Activated T-cell treated with anti-CD3 and anti-CD28 coated beads, Interleukin-2, amount 50 U/mL, for 1 hour (primary cell): Measurements from ENCODE around the gene EML6.

ENCODE experiments used
- DNase-seq: peaks from one replicate; pipeline ENCODE4 v3.0.0-alpha.2; 2020

EML6 gene

DNA sequence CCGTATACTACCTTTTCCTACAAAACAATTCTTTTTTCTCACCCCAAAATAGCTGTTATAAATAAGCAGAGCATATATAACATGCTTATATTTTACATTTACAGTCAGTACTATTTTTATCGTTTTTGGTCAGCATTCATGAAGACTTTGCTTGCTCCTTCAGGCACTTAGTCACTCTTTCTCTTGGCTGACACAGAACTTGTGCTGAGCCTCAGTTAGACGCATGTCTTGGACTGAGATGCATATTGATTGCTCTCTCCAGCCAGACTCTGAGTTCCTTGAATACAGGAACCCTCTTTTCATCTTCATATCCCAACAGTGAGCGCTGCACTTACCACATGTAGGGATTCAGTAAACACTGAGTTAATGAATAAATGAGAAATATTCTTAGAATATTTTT is 168.4 kb downstream of the EML6 start:
- no peak for DNase-seq

GRCh38 chr2:54894467-54894866 is 171.0 kb downstream of the EML6 start:
- no peak for DNase-seq

- no peak for DNase-seq
These were observed 172.3 kb downstream of the EML6 start for GRCh38 chr2:54895730-54896129.

- DNase-seq = no peak
These were observed 174.2 kb downstream of the EML6 start for GRCh38 chr2:54897420-54898310.

DNA sequence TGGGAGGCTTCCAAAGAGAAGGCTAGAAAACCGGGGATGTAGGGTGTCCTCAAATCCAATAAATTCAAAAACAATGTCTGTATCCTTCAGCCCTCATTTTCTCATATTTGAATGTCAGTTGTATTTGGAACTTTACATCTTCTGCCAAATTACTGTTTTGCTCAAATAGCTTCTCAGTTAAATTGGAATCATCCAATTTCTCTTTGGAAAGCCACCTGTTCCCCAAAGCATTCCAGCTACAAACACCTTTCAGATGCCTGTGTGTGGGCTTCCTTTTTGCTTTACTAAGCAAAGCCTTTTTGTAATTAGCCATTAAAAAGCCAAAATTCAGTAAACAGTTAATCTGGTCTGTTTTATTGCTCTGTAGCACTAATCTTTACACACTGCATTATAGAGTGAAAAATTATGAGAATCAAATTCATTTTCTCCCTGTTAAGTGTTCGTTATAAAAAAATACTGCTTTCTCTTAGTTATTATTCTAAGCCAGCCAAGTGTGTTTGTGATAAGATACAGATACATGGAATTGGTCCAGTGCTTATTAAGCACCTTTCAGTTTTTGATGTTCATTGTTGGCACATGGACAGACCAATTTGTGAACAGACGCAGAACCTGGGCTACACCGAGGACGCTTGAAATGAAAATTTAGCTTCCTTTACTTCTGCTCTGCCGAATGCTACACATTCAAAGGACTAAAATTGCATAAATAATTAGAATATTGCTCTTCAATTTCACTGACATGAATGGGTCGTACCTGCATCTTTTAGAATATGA is 175.2 kb downstream of the EML6 start:
- no peak for DNase-seq

GRCh38 chr2:54899576-54900200 is 176.2 kb downstream of the EML6 start:
- no peak for DNase-seq

GRCh38 chr2:54901224-54901986 is 177.9 kb downstream of the EML6 start:
- no peak for DNase-seq

DNA sequence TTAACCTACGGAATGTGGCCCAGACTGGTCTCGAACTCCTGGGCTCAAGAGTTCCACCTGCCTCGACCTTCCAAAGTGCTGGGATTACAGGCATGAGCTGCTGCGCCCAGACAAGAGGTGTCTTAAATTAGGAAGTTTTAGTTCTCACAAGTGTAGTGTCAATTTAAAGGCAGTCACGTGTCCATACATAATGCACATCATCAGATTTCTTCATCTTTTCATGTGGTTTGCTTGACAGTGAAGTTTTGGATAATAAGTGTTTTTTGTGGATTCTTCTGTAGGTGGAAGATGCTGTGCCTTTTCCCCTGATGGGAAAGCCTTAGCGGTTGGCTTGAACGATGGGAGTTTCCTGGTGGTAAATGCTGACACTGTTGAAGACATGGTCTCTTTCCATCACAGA is 179.3 kb downstream of the EML6 start:
- no peak for DNase-seq

DNA sequence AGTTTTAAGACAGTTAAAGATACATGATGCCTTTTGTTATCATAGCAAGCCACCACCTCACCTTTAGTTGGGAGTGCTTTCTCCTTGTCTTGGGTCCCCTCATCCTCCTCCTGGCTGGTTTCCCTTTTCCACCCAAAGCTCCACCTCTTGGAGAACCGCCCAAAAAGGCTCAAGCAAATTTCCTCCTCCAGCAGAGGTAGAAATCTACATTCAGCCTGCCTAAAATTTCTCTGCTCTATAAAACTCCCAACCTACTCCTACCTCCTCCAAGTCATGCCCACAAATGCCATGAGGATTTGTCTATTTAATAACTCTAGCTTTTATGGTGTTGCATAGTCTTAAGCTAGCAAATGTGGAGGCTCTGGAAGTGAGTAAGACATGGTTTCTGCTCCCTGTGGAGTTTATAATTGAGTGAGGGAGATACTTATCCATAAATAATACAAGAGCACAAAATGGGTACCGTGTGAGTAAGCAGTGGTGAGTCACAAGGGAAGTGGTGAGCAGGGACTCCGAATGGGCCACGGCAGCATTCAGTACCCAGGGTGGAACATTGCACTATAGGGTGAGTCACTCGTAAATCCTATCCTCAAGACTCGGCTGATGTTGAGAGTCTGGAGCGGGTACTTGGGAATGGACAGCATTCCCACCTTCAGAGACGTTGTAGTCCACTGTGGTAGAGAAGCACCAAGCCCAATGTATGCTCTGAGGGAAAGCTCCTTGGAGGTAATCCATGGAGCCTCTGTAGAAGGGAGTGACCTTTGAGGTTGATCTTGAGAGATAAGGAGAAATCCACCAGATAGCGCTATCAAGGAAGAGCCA is 180.5 kb downstream of the EML6 start:
- DNase-seq = peak; percentile 27

DNA sequence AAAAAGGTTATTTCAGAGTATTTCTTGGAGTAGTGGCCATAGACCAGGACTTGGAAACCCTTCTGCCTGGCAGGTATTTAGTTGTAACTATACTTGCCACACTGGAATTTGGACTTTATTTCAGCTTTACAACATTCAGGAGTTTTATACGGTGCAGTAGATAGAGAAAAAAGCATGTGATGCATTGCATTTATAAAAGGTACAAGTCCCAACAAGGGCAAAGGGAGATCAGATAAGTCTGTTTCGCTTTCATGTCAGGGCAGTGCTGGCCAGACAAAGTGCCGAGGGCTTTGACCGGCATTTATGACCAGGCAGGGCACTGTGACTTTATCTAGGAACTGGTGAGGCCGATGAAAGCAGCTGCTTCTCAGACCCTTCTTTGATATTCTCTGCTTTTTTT is 181.4 kb downstream of the EML6 start:
- DNase-seq = no peak

GRCh38 chr2:54906716-54907115 is 183.3 kb downstream of the EML6 start:
- DNase-seq = no peak

DNA sequence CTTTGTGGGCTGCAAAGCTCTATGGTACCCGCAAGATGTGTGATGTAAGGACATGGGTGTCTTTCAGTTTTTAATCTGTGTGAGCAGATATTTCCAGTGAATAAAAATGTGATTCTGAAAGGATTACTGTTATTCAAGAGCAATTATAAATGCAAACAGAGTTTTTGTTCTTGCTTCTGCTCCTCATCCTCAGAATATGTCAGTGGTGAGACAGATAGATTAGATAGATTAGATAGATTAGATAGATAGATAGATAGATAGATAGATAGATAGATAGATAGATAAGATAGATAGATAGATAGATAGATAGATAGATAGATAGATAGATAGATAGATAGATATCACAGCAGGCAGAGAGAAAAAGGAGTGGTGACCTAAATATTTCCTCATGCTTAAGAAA is 184.2 kb downstream of the EML6 start:
- DNase-seq = no peak

GRCh38 chr2:54908591-54908990 is 185.1 kb downstream of the EML6 start:
- no peak for DNase-seq

- DNase-seq = no peak
These were observed 185.5 kb downstream of the EML6 start for GRCh38 chr2:54909001-54909400.

DNA sequence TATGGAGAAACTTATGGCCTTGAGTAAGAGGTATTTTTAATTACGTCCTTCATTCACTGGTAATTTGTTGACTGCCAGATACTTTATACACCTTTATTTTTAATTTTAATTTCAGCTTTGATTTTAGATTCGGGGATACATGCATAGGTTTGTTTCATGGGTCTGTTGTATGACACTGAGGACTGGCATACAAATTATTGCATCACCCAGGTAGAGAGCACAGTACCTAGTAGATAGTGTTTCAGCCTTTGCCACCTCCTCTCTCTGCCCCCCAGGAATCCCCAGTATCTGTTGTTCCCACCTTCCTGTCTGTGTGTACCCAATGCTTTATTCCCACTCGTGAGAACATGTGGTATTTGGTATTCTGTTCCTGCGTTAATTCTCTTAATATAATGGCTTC is 188.8 kb downstream of the EML6 start:
- DNase-seq = no peak

DNA sequence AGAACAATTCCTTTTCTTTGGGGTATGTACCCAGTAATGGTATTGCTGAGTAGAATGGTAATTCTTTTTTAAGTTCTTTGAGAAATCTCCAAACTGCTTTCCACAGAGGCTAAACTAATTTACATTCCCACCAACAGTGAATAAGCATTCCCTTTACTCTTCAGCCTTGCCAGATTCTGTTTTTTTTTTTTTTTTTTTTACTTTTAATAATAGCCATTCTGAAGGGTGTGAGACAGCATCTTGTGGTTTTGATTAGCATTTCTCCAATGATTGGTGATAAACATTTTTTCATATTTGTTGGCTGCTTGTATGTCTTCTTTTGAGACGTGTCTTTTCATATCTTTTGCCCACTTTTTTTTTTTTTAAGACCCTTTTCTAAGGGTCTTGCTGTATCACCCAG is 189.4 kb downstream of the EML6 start:
- no peak for DNase-seq

DNA sequence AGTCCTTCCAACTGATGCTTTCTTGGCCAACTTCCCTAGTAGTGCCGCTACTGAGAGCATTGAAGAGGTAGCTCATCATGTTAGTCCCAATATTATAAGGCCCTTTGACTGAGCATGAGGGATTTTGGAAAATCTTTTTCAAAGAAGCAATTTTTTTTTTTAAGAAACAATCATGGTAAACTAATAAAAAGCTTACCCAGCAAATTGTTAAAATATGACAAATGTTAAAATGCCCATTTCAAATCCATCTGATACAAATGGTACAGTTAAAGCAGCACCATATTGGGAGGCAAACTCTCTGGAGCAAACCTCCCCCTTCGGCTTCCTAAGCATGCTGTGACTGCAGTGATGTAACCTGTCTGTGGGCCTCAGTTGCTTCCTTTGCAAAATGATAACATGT is 191.2 kb downstream of the EML6 start:
- no peak for DNase-seq

DNA sequence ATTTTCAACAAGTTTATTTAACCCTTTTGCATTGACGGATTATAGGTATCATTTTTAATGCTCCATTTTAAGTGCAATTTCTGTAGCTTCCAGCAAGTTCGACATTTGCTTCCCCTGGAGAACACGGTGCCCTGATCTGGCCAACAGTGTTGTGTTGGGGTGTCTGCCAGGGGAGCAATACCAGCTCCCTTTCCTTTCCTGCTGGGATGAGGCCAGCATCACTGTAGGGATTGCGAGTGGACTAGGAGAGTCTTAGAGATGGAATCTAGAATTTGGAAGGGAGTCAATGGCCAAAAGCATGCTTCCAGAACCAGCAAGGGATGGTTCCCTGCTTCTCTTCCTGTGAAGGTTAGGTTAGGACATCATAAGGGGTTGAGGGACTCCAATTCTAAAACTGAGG is 191.6 kb downstream of the EML6 start:
- DNase-seq = no peak

- DNase-seq = no peak
These were observed 193.2 kb downstream of the EML6 start for GRCh38 chr2:54916637-54917036.

- DNase-seq = no peak
These were observed 195.3 kb downstream of the EML6 start for GRCh38 chr2:54918647-54919280.

DNA sequence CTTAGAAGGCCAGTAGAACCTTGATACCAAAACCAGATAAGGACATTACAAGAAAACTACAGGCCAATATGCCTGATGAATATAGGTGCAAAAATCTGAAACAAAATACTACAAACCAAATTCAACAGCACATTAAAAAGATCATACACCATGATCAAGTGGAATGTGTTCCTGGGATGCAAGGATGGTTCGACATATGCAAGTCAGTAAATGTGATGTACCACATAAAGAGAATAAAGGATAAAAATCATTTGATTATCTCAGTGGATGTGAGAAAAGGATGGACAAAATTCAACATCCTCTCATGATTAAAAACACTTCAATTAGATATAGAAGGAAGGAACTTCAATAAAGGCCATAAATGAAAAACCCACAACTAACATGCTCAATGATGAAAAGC is 197.2 kb downstream of the EML6 start:
- no peak for DNase-seq

- no peak for DNase-seq
These were observed 200.7 kb downstream of the EML6 start for GRCh38 chr2:54924121-54924520.
